Fibroblast of pulmonary artery (primary cell): ENCODE data around the gene KLF18.
"Not testable (repeated sequence)": the region's sequence is repeated elsewhere in the genome, so short reads cannot be mapped to it uniquely, and the experiment has no call there.

ENCODE experiments used
- DNase-seq: peaks from one replicate; pipeline ENCODE4 v3.0.0-alpha.2; 2010; ENCODE audit warnings: low read depth
- H3K4me3 ChIP-seq: replicated peaks from 2 replicates; pipeline ENCODE4 v1.5.1; 2011; ENCODE audit warnings: low read depth, mild to moderate bottlenecking, control low read depth, low read length, moderate library complexity
- CTCF ChIP-seq: IDR thresholded peaks from 2 replicates; pipeline ENCODE4 v1.5.1; 2011; ENCODE audit warnings: mild to moderate bottlenecking, control low read depth, low read length, inconsistent platforms; ENCODE audit errors: missing control alignments

KLF18 gene

GRCh38 chr1:44129616-44130500 is 11.6 kb downstream of the KLF18 start:
- no peak overlapping the region for H3K4me3 ChIP-seq
- no peak for DNase-seq
- no peak for TF ChIP-seq CTCF

GRCh38 chr1:44120398-44120949 is 21.0 kb downstream of the KLF18 start:
- DNase-seq, result no peak
- no peak overlapping the region for H3K4me3 ChIP-seq
- TF ChIP-seq CTCF, result no peak

GRCh38 chr1:44119525-44119924 is 21.9 kb downstream of the KLF18 start:
- no peak for DNase-seq
- no peak overlapping the region for H3K4me3 ChIP-seq
- no peak for TF ChIP-seq CTCF

GRCh38 chr1:44118682-44119081 is 22.7 kb downstream of the KLF18 start, which contains the start of gene KLF17:
TSS of gene KLF17 (plus strand) at chr1:44118821. CDS start at chr1:44118908, 87 bp downstream.
- DNase-seq, result no peak
- H3K4me3 ChIP-seq, result no peak within 1 kb of the TSS
- no peak for TF ChIP-seq CTCF

GRCh38 chr1:44117272-44117671 is 24.2 kb downstream of the KLF18 start:
- not testable (repeated sequence) for H3K4me3 ChIP-seq, DNase-seq

- DNase-seq, result no peak
- H3K4me3 ChIP-seq, result no peak overlapping the region
- no peak for TF ChIP-seq CTCF
Observed at GRCh38 chr1:44114098-44114497, 27.3 kb downstream of the KLF18 start.

GRCh38 chr1:44113095-44113609 is 28.3 kb downstream of the KLF18 start:
- no peak overlapping the region for H3K4me3 ChIP-seq
- TF ChIP-seq CTCF, result no peak
- no peak for DNase-seq
